ENCODE data around the gene FER.

GRCh38 chr5:109215040-109215439 lies 467.3 kb downstream of the FER start:
- no peak for TF ChIP-seq CTCF (conservative IDR thresholded peaks at IDR 0.05; ENCODE audit: low read depth, low read length)
- TF ChIP-seq EZH2 (IDR thresholded peaks at IDR 0.05; ENCODE audit: low read length, unreplicated experiment), result no peak
